GM18867 (cell line): ENCODE results near the gene HTRA3.
"Not testable (repeated sequence)": the region's sequence is repeated elsewhere in the genome, so short reads cannot be mapped to it uniquely, and the experiment has no call there.

Experiments used
- ATAC-seq: cut with Tn5 transposase; IDR thresholded peaks from one replicate; pipeline ENCODE4 v1.9.1; 2021; ENCODE audit warnings: mild to moderate bottlenecking, moderate library complexity; ENCODE audit not compliant: unreplicated experiment

HTRA3 gene

DNA sequence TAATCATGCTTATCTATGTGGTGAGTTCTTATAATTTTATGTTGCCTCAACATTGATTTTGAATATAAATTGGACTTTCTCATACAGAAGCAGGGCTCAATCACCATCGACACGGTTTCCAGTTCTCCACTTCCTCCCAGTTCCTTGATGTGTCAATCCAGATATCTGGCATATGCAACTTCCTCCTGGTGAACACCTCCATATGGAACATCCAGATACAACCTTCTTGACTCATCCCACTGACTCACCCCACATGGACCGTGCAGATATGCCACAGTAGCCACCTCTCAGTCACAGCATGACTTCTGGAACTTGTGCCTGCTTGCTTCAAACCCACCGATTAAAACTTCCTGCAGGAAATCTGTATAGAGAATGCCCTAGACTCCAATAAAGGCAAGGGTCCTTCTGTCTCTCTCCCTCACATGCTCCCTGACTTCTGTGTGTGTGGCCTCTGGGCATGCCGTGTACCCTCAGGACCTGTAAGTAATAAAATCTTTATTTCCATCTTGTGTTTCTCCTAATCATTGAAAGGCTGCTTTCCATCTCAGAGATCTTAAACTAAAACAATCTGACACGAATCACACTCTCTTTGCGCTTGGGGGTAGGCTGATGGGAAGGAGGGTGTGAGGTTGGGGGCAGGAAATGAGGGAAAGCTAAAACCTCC is 67.0 kb downstream of the HTRA3 start:
- no peak for ATAC-seq

DNA sequence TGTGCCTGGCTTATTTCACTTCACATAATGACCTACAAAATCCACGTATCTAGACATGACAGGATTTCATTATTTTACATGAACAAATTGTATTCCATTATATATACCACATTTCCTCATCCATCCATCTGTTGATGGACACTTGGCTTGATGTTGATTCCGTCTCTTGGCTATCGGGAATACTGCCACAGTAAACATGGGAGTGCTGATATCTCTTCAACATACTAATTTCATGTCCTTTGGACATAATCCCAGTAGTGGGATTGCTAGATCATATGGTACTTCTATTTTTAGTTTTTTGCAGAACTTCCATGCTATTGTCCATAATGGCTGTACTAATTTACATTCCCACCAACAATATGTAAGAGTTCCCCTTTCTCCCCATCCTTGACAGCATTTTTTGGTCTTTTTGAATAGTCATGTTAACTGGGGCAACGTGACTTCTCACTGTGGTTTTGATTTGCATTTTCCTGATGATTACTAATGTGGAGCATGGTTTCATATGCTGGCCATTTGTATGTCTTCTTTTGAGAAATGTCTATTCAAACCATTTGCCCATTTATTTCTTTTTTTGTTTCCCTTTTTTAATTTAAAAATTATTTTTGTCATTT is 68.9 kb downstream of the HTRA3 start:
- ATAC-seq = no peak

DNA sequence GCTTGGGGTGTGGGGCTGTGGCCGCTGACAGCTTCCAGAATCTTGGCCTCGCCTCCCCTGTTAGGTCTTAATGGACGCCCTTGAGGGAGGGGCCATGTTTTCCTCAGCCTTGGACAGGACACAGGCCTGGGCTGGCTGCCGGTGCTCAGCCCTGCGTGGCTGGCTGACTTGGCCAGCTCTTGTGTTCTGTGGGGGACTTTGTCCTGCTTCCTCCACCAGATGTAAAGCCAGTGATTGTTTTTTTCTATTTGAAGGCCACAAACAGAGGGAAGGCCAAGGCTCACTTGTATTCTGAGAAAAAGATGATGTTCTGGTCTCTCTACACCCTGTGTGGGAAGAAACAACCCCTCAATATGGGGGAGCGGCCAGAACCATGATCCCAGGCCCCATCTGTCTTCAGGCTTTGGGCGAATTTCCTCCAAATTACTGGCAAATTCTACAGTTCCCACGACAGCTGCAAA is 71.3 kb downstream of the HTRA3 start:
- no peak for ATAC-seq

DNA sequence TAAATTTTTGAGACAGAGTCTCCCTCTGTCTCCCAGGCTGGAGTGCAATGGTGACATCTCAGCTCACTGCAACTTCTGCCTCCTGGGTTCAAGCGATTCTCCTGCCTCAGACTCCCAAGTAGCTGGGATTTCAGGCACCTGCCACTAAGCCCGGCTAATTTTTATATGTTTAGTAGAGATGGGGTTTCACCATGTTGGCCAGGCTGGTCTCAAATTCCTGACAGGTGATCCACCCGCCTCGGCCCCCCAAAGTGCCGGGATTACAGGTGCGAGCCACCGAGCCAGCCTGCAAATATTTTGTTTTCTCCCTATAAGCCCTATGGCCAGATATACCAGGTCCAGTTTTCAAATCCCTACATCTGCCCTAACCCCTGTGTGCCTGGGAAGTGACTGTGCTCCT is 71.7 kb downstream of the HTRA3 start:
- ATAC-seq = not testable (repeated sequence)

DNA sequence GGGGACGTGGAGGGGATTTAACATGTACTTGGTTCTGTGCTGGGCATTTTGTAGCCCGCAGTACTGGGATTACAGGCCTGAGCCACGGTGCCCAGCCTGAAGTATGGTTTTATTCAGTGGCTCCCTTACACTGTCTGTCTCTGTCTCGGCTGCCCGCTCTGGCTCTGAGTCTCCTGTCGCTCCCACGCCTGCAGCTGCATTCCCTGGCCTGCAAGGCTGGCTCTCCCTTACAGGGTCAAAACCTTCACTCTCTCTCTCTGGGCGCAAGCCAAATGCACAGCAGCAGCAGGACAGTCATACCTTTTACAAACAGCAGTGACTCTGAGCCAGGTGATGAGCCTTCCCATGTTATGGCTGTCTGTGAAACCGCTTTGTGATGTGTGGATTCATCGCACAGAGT is 72.1 kb downstream of the HTRA3 start:
- ATAC-seq = no peak

DNA sequence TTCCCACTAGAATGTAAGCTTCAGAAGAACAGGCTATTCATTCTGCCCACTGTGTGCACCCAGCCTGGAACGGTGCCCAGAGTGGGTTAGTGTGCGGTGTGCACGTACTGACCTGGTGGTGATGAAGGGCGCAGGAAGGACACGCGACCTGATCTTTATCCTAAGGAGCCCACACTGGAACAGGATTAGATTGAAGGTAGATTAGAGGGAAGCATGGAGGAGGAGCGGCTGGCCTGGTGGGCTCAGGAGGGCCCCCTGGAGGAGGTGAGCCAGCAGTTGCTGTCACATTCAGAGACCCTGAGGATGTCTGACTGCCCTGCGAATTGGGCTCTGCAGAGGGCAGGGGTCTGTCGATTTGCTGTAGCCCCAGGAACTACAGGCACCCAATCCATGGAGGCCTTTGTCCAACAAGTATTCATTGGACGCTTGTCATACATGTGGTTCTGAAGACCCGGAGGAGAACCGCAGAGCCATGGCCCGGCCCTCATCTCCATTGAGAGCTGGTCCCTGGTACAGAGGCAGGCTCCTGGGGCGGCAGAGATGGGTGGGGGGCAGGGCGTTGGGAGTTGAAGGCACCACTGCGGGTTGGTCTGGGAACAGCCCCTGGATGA is 73.2 kb downstream of the HTRA3 start:
- ATAC-seq = no peak

DNA sequence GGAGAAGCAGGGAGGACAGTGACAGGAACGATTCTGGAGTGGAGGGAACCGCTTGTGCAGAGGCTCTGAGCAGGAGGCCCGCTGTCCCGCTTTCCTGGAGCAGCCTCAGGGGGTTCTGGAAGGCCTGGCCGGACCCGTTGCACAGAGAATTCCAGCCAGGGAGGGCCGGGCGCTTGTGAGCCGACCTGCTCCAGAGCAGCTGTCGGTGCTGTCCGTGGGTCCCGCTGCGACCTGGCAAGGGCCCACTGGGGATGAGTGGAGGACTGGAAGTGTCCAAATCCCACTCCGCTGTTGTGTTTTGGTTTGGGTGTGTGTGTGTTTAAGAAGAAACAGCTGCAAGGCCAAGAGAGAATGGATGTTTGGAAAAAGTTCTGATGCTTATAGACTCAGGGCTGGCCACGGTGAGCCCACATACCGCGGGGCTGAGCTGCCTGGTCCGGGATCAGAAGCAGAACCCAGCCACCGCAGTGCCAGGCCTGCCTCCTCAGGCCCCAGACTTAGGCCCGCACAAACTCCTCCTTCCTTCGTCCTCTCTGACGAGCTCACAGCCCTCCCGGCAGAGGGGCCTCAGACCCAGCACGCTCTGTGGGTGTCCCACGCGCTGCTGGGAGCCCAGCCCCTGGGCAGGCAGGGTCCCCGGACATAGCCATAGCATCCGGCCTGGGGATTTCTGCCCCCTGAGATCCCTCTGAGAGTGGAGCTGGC is 73.9 kb downstream of the HTRA3 start:
- no peak for ATAC-seq

DNA sequence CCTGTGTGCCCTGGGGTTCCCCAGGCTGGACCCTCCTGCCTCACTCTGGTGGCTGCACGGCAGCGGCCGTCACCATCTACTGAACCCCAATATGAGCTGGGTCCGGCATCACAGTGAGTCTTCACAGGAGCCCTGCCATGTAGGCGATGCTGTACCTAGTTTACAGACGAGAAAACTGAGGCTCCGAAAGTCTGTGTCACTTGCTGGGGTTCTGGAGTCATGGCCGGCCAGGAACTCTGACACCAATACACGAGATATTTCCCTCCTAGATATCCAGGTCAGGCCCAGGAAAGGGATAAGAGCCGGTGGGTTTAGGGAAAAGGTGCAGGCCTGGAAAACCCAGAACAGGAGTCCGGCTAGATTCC is 74.4 kb downstream of the HTRA3 start:
- ATAC-seq = no peak

DNA sequence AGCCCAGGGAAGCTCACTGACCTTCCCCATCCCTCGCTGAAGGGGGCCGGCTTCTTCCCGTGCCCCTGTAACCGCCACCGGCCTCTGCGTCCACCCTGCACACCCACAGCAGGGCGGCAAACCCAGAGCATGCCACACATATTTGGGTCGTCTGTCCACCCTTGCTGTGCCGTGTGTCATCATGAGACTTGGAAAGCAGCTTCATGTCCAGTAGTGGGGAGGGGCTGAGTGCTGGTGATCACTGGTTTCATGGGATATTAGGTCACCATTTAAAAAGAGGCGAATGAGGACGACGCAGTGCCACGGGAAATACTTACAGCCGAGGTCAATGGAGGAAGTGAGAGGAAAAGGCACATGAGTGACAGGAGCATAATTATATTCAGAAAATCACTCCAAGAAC is 74.8 kb downstream of the HTRA3 start:
- no peak for ATAC-seq

DNA sequence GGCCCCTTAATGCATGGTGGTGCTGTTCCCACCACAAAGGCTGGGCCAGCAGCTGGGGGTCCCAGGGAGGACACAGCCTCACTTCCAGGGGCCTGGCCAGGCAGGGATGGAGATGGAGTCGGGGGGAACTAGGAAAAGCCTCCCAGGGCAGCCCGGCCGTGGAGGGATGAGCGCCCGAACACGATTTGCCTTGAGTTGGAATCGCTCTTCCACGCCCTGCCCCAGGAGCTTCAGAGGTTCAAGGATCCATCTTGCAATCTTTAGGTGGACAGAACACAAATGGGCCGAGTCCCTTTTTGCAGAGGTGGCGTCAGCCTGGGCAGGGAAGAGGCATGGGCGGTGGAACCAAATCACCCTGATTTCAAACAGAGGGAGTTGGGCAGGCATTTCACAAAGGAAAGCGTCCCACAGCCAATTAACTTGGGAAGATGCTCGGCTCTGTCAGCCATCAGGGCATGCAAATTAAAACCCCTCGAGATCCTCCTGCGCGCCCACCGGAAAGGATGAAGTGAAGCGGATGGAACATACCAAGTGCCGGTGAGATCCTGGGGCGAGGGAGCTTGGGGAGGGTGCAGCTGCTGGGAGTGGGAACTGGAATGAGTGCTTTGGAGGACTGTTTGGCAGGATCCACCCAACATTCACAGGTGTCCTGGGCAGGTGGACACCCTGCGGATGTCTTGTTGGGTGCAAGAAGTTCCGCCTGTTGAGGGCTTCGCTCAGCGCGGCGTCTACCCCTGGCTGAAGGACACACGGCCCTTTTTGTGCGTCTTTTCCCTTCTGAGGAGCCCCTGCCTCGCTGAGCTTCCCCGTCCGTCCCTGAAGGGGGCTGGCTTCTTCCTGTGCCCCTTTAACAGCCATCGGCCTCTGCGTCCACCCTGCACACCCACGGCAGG is 75.7 kb downstream of the HTRA3 start:
- no peak for ATAC-seq

DNA sequence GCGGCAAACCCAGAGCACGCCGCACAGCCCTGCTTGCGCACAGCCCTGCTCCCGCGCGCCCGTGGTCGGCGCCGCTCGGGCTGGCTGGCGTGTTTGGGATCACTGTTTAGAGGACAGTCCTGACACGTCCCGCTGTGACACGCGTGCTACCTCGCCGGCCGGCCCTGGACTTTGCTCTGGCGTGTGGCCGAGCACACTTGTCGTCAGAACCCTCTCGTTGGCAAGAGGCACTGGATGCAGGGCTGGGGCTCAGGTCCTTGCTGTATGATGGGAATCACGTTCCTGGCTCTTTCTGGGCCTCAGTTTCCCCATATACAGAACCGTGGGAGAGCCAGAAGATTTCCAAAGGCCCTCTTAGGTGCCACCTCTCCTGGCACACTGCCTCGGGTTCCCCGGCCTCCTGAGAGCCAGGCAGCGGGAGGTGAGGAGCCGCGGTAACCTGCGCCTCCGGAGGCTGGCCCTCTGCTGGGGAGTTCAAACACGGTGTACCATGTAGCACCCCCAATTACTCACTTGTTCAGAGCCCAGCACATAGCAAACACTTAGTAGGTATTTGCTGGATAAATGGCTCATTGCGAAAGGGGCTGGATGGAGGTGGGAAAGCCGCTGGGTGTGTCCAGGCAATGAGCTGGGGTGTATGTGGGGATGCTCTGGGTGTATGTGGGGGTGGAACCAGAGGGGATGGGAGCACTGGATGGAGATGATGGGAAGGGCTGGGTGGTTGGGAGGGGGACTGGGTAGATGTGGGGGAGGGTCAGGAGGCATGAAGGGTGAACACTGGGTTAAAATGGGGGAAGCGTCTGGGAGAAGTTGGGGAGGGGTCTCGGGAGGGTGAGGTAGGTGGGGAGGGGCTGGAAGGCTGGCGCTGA is 76.6 kb downstream of the HTRA3 start:
- no peak for ATAC-seq

DNA sequence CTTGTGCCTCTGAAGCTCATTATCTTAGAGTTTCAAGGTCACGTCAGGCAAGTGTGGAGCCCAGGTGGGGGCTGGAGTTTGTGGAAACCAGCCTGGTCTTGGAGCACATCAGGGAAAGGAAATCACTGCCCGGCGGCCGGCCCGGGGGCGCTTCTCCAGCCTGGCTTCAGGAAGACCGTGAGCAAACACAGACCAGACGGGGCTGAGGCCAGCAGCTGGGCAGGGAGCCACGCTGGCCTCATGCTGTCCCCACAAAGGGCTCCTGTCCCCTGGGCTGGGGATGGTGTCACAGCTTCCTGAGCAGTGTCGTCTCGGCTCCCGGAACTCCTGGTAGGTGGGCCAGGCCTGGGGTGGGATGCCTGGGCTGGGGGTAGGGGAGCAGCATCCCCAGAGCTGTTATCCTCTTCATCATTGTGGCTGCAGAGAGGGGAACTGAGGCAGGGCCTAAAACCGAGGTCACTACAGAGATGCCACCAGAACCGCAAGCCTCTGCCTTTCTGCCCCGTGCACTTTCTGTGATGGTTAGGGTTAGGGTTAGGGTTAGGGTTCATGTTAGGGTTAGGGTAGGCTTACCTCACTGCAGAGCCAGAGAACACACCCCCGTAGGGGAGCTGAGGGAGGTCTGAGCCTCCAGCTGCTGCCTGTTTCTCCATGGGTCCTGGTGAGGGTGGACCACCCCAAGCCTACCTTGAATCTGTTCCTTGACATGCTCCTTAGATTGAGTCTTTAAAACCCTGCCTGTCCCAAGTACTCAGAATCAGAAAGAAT is 77.5 kb downstream of the HTRA3 start:
- no peak for ATAC-seq

DNA sequence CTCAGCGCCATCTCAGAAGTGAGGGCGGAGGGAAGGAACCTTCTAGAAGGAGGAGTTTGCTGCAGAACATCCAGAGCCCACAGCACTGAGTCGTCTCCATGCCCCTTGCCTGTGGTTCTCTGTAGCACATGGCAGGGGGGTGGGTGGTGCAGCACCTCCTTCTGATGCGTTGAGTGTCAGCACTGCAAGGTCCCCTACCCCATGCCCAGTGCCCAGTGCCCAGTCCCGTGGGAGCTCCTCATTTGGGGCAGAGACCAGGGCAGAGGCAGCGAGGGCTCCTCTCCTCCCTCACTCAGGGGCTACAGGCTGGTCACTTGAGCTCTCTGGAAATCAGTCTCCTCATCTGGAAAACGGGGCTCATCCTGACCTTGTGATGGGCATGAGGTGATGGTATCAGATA is 78.1 kb downstream of the HTRA3 start:
- ATAC-seq = no peak

DNA sequence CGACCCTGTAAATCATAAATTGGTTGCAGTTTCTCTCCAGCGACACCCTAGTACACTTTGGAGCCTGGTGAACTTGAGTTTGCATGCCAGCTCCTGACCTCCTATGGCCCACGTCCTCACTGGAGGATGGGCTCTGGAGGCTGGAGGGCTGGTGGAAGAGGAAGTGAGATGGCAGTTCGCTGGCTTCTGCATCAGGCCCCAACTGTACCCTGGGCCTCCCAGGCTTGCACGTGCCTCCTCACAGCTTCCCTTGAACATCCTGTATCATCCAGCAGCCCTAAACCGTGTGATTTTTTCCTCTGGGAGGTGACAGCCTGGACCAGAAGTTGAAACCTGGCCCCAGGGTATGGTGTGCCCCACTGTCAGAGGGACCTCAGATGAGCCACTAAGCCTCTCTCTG is 78.5 kb downstream of the HTRA3 start:
- no peak for ATAC-seq

DNA sequence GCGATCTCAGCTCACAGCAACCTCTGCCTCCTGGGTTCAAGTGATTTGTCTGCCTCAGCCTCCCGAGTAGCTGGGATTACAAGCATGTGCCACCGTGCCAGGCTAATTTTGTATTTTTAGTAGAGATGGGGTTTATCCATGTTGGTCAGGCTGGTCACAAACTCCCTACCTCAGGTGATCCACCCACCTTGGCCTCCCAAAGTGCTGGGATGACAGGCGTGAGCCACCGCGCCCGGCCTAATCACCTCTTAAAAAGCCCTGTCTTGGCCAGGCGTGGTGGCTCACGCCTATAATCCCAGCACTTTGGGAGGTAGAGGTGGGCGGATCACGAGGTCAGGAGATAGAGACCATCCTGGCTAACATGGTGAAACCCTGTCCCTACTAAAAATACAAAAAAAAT is 79.7 kb downstream of the HTRA3 start:
- not testable (repeated sequence) for ATAC-seq

DNA sequence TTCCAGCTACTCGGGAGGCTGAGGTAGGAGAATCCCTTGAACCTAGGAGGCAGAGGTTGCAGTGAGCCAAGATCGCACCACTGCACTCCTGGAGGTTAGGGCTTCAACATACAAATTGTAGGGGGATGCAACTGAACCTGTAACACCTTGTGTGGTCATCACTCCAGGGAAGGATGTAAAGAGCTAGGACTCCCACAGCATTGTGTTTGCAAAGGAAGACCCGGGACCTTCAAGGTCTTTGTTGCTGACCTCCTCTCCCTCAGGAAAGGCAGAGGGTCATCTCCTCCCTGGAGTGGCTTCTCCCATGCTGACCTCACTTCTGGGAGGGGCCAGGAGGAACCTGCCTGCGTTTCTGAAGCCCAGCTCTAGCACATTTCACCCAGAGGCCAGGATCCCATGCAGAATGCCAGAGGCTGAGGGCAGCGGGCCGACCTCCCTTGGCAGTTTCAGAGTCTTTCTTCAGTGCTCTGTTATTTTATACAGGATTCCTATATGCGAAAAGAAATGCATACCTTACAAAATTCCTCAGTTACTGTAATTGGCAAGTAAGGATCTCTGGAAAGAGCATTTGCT is 80.2 kb downstream of the HTRA3 start:
- ATAC-seq = no peak

DNA sequence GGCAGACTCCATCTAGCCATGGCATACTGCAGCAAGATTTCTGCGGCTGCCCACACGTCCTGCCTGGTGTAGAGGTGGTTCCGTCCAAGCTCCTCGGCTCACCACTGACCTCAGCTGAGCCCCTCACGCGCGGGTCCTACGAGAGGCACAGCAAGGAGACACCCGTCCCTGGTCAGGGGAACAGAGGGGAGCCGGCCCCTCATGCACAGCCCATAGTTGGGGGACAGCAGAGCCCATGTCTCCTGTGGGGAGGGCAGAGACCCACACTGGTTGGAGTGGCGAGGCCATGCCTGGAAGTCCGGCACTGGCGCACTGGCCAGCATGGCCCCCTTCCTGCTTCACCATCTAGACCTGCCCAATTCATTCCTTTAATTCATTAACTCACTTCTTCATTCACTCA is 80.8 kb downstream of the HTRA3 start:
- no peak for ATAC-seq

DNA sequence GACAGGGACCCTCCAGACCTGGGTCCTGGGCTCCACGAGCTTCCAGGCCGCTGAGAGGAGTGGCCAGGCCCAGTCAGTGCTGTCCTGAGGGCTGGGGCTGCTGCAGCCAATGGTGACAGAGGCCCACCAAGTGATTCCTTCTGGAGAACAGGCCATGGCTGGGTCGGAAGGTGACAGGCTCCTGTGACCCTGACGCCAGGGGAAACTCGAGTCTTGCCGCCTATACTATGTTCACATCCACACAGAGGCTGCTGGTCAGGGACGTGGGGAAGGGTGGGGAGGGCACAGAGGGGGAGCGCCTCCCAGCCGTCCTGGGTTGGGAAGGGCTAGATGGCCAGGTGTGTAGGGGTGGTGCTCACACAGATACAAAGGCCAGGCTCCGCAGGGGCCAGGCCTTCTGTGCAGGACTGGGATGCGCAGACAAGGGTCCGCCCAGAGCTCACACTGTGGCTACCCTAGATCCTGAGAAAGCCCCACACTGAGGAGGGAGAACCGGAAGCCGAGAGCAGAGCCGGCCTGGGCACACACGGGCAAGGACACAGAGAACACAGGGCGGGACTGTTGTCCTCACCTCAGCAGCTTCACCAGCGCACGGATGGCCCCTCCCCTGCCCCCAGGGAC is 81.4 kb downstream of the HTRA3 start:
- no peak for ATAC-seq
